Ovary (tissue), 3 donors: ENCODE data around the gene SIGLEC11.

Source experiments
- CTCF ChIP-seq, 3 donors: fragments of 450-650 bp in 2 of 3; fragments of 200-600 bp in 1 of 3; IDR thresholded peaks; one replicate each; pipeline versions ENCODE4 v1.5.1 to v1.8.0; 2016 to 2022; ENCODE audit warnings: antibody characterized with exemption in 3 of 3, mild to moderate bottlenecking in 1 of 3
- POLR2A ChIP-seq: fragments of 450-650 bp; IDR thresholded peaks from one replicate; pipeline ENCODE4 v1.6.1; 2017; ENCODE audit warnings: antibody characterized with exemption, mild to moderate bottlenecking, moderate library complexity
- donor health status: DM: no; HTN: no; CAD: no.

- no peak for TF ChIP-seq POLR2A
- no peak for TF ChIP-seq CTCF (IDR thresholded peaks at IDR 0.05)
These were observed 53.1 kb downstream of the SIGLEC11 start for GRCh38 chr19:49907745-49908446.
